Sigmoid colon (tissue), 7 donors: ENCODE measurements around the gene BRPF1. TPM values are rescaled to one million over a fixed set of nuclear protein-coding genes. Genes with fewer than 3 reads are reported as not detected.
"Not testable (repeated sequence)": the region's sequence is repeated elsewhere in the genome, so short reads cannot be mapped to it uniquely, and the experiment has no call there.

ENCODE experiments used
- DNase-seq: peaks from one replicate; pipeline ENCODE4 v3.0.0-alpha.2; 2019
- H3K27ac ChIP-seq, 4 donors: fragments of 200-600 bp; sonication (generic); one replicate each; pipeline ENCODE4 v1.5.1; 2016 to 2019; ENCODE audit warnings: mild to moderate bottlenecking in 1 of 4
- H3K27me3 ChIP-seq, 3 donors: fragments of 200-600 bp; sonication (generic); one replicate each; pipeline ENCODE4 v1.5.1; 2019; ENCODE audit warnings: mild to moderate bottlenecking in 1 of 3
- H3K36me3 ChIP-seq, 4 donors: fragments of 200-600 bp; sonication (generic); one replicate each; pipeline ENCODE4 v1.5.1; 2016 to 2019
- H3K4me1 ChIP-seq, 4 donors: fragments of 200-600 bp; sonication (generic); one replicate each; pipeline ENCODE4 v1.5.1; 2017 to 2019
- H3K4me3 ChIP-seq, 4 donors: fragments of 200-600 bp; sonication (generic); one replicate each; pipeline ENCODE4 v1.5.1; 2017 to 2019; ENCODE audit warnings: mild to moderate bottlenecking in 2 of 4, moderate library complexity in 1 of 4
- H3K9me3 ChIP-seq, 4 donors: fragments of 200-600 bp in 3 of 4; sonication (generic) in 3 of 4; one replicate each; pipeline versions ENCODE4 v1.5.1 to v1.6.1; 2013 to 2019
- CTCF ChIP-seq, 4 experiments: fragments of 450-650 bp in 3 of 4; fragments of 200-600 bp in 1 of 4; IDR thresholded peaks; one replicate each; pipeline ENCODE4 v1.5.1; 2016 to 2019; ENCODE audit warnings: antibody characterized with exemption in 4 of 4, mild to moderate bottlenecking in 3 of 4, moderate library complexity in 2 of 4
- EP300 ChIP-seq, 4 donors: sonication (generic); formaldehyde crosslinking; IDR thresholded peaks; one replicate each; pipeline ENCODE4 v1.6.1; 2017; ENCODE audit warnings: antibody characterized with exemption in 4 of 4
- POLR2A ChIP-seq, 2 donors: fragments of 450-650 bp; IDR thresholded peaks; one replicate each; pipeline ENCODE4 v1.6.1; 2016; ENCODE audit warnings: antibody characterized with exemption in 2 of 2, mild to moderate bottlenecking in 2 of 2, moderate library complexity in 2 of 2
- POLR2AphosphoS5 ChIP-seq, 4 donors: sonication (generic); formaldehyde crosslinking; IDR thresholded peaks; one replicate each; pipeline ENCODE4 v1.6.1; 2017; ENCODE audit warnings: antibody characterized with exemption in 4 of 4
- WGBS, 2 donors: extraction: QIAGEN DNeasy Blood & Tissue Kit; methylation state at CpG; one replicate each; pipeline ENCODE4 v1.1.7; 2013; 5-methylcytosine and 5-hydroxymethylcytosine counted together
- intact Hi-C: fragments of 100-400 bp; cut with DNase I; formaldehyde crosslinking; loops from one replicate; pipeline ENCODE4 v1.15.1; 2023
- polyA plus RNA-seq, 3 donors: library from polyadenylated mRNA; stranded (reverse); fragments of 200-250 nt; gene quantifications; one replicate each; pipeline ENCODE4 v1.2.3, GENCODE V29; 2013
- total RNA-seq, 4 donors: library from RNA; depleted of rRNA; stranded (reverse); fragments of >200 nt; gene quantifications; one replicate each; pipeline ENCODE4 v1.1.0, GENCODE V29; 2016
- donor health status: healthy with polysubstance abuse.
- donor health status: Bipolar disorder and iron deficiency.
- donor health status: healthy.

Gene BRPF1
- total and polyA plus RNA-seq, 7 donors, result 3.5 to 18.6 (median 12.6) TPM

DNA sequence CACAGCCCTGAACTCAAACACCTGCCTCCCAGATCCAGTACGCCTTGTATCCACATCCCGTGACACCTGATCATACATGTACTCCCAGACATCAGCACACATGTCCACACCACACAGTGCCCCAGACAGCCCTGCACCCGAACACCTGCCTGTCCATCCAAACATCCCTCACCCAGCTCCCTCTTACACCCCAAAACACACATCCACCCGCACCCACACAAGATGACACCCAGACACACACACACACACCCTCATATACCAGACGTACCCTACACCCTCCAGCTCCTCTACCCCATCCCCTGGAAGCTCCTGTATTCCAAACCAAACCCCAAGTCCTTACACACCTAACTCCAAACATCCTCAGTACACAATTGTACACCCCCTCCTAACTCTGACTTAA lies 37.5 kb downstream of the BRPF1 start:
- TF ChIP-seq CTCF (IDR thresholded peaks at IDR 0.05) (no peak), POLR2AphosphoS5 (IDR thresholded peaks at IDR 0.05) (no peak), POLR2A (IDR thresholded peaks at IDR 0.05) (no peak), EP300 (IDR thresholded peaks at IDR 0.05) (no peak)

GRCh38 chr3:9769426-9770275 lies 38.1 kb downstream of the BRPF1 start, which contains the start of gene CAMK1:
TSS of gene CAMK1 (minus strand) at chr3:9769947. CDS start at chr3:9767749, 2,198 bp downstream.
- Histone ChIP-seq H3K36me3 (peaks cover 0 to 14% (median 0%) of the 10 kb centered on the region in 4 donors), H3K4me1 (peaks cover 0 to 40% (median 32%) of the 10 kb centered on the region in 4 donors), H3K4me3 (peak within 1 kb of the TSS; percentile 60 to 83 (median 74)), H3K27me3 (no peaks in the 10 kb centered on the region), H3K9me3 (no peaks in the 10 kb centered on the region), H3K27ac (peak within 1 kb of the TSS; percentile 85 to 89 (median 87))
- TF ChIP-seq POLR2AphosphoS5 (IDR thresholded peaks at IDR 0.05), result peak; percentile 56 to 83 (median 78)
- no peak for TF ChIP-seq EP300 (IDR thresholded peaks at IDR 0.05)
- intact Hi-C loops, result loop anchor here (2.0 to 5.0 kb wide), 2 partner anchors 19 to 243 kb away; no protein-coding TSS in a partner anchor
- 2 to 9% methylated on average over 49 of the region's 49 CpGs for WGBS, 2 donors
- peak; percentile 94 for DNase-seq

More for the DNA sequence above, 37.5 kb downstream of the BRPF1 start:
- 58 to 80% methylated on average over 5 of the region's 5 CpGs for WGBS, 2 donors
- Histone ChIP-seq H3K4me1 (peaks cover 0 to 40% (median 32%) of the 10 kb centered on the region in 4 donors), H3K27ac (peak overlapping the region; percentile 85 to 89 (median 87)), H3K9me3 (no peaks in the 10 kb centered on the region), H3K27me3 (no peaks in the 10 kb centered on the region), H3K4me3 (peak overlapping the region; percentile 60 to 83 (median 74)), H3K36me3 (peaks cover 0 to 15% (median 0%) of the 10 kb centered on the region in 4 donors)
- no peak for DNase-seq
- intact Hi-C loops, result loop anchor here (2.0 kb wide), 1 partner anchor 18 kb away; no protein-coding TSS in a partner anchor

DNA sequence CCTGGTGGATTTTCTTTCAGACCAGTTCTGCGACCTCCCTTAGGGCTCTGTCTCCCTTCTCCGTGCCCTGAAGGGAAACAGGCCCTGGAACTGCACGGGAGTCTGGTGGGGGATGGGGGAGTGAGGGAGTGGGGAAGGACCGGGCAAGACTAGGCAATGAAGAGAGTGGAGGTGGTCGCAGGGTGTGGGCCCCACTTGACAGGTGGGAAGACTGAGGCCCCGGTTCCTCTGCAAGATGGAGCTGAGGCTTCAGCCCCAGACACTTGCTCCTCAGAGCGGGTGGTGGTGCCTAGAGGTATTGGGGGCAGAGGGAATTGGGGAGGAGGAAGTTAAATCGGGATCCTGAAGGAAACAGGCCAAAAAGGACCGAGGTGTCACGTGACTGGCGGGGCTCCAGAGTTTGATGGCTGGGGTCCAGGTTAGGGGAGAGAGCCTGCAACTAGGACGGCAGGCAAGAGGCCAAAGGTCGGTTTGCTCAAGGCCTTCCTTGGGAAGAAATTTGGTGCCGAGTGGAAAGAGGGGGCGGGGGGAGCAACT lies 38.8 kb downstream of the BRPF1 start:
- intact Hi-C loops, result loop anchor here (5.0 kb wide), 1 partner anchor 242 kb away; no protein-coding TSS in a partner anchor

GRCh38 chr3:9771007-9771406 lies 39.5 kb downstream of the BRPF1 start:
- Histone ChIP-seq H3K27ac (peak overlapping the region; percentile 85 to 89 (median 87)), H3K4me1 (peaks cover 0 to 40% (median 32%) of the 10 kb centered on the region in 4 donors)
- H3K27me3 ChIP-seq, H3K36me3 ChIP-seq, DNase-seq, H3K4me3 ChIP-seq, H3K9me3 ChIP-seq: not testable (repeated sequence)
- intact Hi-C loops, result loop anchor here (5.0 kb wide), 1 partner anchor 241 kb away; no protein-coding TSS in a partner anchor
- 84 to 94% methylated on average over 2 of the region's 2 CpGs for WGBS, 2 donors

More for the DNA sequence above, 38.8 kb downstream of the BRPF1 start:
- Histone ChIP-seq H3K4me1 (peaks cover 0 to 40% (median 32%) of the 10 kb centered on the region in 4 donors), H3K36me3 (peaks cover 0 to 9% (median 0%) of the 10 kb centered on the region in 4 donors), H3K9me3 (no peaks in the 10 kb centered on the region), H3K27ac (peak overlapping the region; percentile 85 to 89 (median 87)), H3K4me3 (peak overlapping the region; percentile 60 to 83 (median 74)), H3K27me3 (no peaks in the 10 kb centered on the region)
- 7 to 24% methylated on average over 15 of the region's 15 CpGs for WGBS, 2 donors
- TF ChIP-seq EP300 (IDR thresholded peaks at IDR 0.05), result no peak
- TF ChIP-seq CTCF (IDR thresholded peaks at IDR 0.05), result no peak
- peak in 3 of 4 donors; percentile 19 to 36 (median 26) for TF ChIP-seq POLR2AphosphoS5 (IDR thresholded peaks at IDR 0.05)
- DNase-seq, result peak; percentile 97

- H3K27ac ChIP-seq, result no peak overlapping the region
- peaks cover 0 to 9% (median 7%) of the 10 kb centered on the region in 4 donors for H3K4me1 ChIP-seq
These were observed 45.6 kb downstream of the BRPF1 start for GRCh38 chr3:9776896-9777693.

More at GRCh38 chr3:9776896-9777693, 45.6 kb downstream of the BRPF1 start:
- no peaks in the 10 kb centered on the region for H3K9me3 ChIP-seq
- 69 to 95% methylated on average over 5 of the region's 5 CpGs for WGBS, 2 donors
- H3K4me3 ChIP-seq, result no peak overlapping the region
- TF ChIP-seq EP300 (IDR thresholded peaks at IDR 0.05) (no peak), POLR2A (IDR thresholded peaks at IDR 0.05) (no peak)
- DNase-seq, result no peak
- intact Hi-C loops, result no loop called here
- peaks cover 4 to 30% (median 18%) of the 10 kb centered on the region in 4 donors for H3K36me3 ChIP-seq
- no peaks in the 10 kb centered on the region for H3K27me3 ChIP-seq
